K562 (cell line): ENCODE measurements around the gene DENND2C.

Source experiments
- KDM5B ChIP-seq: fragments of 200-600 bp; sonication (generic); IDR thresholded peaks from 2 replicates; pipeline ENCODE4 v1.6.1; 2012; ENCODE audit warnings: low read depth, mild to moderate bottlenecking, moderate library complexity, low read length, control low read depth, inconsistent platforms; ENCODE audit not compliant: insufficient replicate concordance
- MEIS2 ChIP-seq: fragments of 450-650 bp; IDR thresholded peaks from 2 replicates; pipeline ENCODE4 v1.6.1; 2014; ENCODE audit warnings: mild to moderate bottlenecking; ENCODE audit not compliant: partially characterized antibody
- TF ChIP-seq, protein P1 (sequence below): fragments of 450-650 bp; formaldehyde crosslinking; IDR thresholded peaks from 2 replicates; pipeline ENCODE4 v1.4.0; 2020; ENCODE audit warnings: mild to moderate bottlenecking, mixed read lengths
- TF ChIP-seq, protein P2 (sequence below): fragments of 250-450 bp; sonication (Bioruptor Pico); IDR thresholded peaks from 2 replicates; pipeline ENCODE4 v1.4.0; 2020; ENCODE audit warnings: mild to moderate bottlenecking, moderate library complexity

DNA sequence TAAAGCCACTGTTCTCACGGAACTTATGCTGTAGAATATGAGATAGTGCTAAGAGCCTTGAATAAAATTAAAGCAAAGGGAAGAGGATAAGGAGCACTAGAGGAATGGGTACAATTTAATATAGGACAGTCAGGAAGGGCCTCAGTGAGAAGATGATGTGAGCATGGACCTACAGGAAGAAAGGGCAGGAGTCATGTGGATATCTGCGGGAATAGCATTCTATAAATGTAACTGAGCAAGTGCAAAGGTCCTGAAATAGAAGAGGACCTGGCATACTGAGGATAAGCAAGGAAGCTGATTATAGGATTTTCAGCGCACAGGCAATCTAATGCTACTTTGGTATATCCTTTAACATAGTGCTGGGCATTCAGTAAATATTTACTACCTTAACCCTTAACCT is 75.8 kb downstream of the DENND2C start:
- TF ChIP-seq, protein P1, sequence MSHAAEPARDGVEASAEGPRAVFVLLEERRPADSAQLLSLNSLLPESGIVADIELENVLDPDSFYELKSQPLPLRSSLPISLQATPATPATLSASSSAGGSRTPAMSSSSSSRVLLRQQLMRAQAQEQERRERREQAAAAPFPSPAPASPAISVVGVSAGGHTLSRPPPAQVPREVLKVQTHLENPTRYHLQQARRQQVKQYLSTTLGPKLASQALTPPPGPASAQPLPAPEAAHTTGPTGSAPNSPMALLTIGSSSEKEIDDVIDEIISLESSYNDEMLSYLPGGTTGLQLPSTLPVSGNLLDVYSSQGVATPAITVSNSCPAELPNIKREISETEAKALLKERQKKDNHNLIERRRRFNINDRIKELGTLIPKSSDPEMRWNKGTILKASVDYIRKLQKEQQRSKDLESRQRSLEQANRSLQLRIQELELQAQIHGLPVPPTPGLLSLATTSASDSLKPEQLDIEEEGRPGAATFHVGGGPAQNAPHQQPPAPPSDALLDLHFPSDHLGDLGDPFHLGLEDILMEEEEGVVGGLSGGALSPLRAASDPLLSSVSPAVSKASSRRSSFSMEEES (CRISPR knock-in tag) = no peak
- TF ChIP-seq, protein P2, sequence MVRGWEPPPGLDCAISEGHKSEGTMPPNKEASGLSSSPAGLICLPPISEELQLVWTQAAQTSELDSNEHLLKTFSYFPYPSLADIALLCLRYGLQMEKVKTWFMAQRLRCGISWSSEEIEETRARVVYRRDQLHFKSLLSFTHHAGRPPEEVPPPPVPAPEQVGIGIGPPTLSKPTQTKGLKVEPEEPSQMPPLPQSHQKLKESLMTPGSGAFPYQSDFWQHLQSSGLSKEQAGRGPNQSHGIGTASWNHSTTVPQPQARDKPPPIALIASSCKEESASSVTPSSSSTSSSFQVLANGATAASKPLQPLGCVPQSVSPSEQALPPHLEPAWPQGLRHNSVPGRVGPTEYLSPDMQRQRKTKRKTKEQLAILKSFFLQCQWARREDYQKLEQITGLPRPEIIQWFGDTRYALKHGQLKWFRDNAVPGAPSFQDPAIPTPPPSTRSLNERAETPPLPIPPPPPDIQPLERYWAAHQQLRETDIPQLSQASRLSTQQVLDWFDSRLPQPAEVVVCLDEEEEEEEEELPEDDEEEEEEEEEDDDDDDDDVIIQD = no peak
- TF ChIP-seq MEIS2 (no peak), KDM5B (no peak)
